ENCODE results near the gene SPECC1L.

GRCh38 chr22:24390576-24390975 lies 119.9 kb downstream of the SPECC1L start:
- TF ChIP-seq EZH2 (IDR thresholded peaks at IDR 0.05) (no peak), POLR2AphosphoS5 (IDR thresholded peaks at IDR 0.05; ENCODE audit: borderline replicate concordance, low read depth, low read length) (no peak), FOXP2 (optimal IDR thresholded peaks at IDR 0.05; ENCODE audit: control extremely low read depth, extremely low read length, insufficient read depth) (no peak)
